Renal cortex interstitium (tissue), 11 donors: ENCODE results near the gene RPS27. TPM values are rescaled to one million over a fixed set of nuclear protein-coding genes. Genes with fewer than 3 reads are reported as not detected.

Source experiments
- DNase-seq, 11 donors: peaks; one replicate each; pipeline ENCODE4 v3.0.0-alpha.2; 2013; ENCODE audit warnings: low read depth in 9 of 11, low spot score in 4 of 11; ENCODE audit errors: extremely low read depth in 1 of 11
- polyA plus RNA-seq, 3 donors: library from polyadenylated mRNA; unstranded; fragments of 120-200 nt; gene quantifications; one replicate each; pipeline ENCODE4 v1.2.1, GENCODE V29; 2013; ENCODE audit not compliant: insufficient read length in 3 of 3

The RPS27 gene
- polyA plus RNA-seq, 3 donors = 2,539 to 3,295 (median 3,294) TPM

- DNase-seq = no peak
These were observed 38.8 kb upstream of the RPS27 start for GRCh38 chr1:153951801-153952200.

DNA sequence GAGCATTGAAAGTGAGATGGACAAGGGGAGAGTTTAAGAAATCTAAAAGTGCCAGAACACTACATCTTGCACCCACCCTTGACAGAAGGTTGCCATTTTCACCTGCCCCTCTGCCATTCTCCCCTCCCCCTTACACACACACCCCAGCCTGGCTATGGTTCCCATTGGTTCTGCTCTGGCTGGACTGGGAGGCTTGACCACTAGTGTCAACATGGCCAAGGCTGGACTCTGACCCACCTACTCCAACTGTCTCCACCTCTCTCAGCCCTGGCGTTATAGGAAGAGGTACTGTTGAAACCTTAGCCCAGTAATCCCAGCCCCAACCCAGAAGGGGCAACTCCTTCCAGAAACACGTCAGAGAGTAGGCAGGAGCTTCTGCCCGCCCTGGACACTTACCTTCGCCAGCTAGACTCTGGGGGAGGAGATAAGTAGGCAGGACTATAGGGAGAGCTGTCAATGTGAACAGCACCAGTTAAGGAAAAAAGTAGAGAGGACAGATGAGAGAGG is 36.6 kb upstream of the RPS27 start:
- no peak for DNase-seq

DNA sequence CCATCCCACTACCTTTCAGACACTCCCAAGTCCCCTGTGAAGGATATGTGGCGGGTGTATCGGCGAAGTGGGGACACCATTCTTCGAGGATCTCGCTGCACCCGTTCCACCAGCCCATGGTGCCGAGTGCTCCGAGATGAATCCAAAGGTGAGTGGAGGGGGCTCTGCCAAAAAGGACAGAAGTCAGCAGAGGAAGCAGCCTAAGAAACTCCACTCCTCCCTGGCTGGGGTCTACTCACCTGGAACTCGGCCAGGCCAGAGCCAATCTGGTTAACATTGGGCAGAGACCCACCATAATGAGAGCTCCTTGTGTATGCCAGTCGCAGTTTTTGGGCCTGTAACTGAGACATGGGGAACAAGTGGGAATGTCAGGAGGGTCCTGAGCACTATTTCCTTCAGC is 35.7 kb upstream of the RPS27 start:
- DNase-seq = no peak

DNA sequence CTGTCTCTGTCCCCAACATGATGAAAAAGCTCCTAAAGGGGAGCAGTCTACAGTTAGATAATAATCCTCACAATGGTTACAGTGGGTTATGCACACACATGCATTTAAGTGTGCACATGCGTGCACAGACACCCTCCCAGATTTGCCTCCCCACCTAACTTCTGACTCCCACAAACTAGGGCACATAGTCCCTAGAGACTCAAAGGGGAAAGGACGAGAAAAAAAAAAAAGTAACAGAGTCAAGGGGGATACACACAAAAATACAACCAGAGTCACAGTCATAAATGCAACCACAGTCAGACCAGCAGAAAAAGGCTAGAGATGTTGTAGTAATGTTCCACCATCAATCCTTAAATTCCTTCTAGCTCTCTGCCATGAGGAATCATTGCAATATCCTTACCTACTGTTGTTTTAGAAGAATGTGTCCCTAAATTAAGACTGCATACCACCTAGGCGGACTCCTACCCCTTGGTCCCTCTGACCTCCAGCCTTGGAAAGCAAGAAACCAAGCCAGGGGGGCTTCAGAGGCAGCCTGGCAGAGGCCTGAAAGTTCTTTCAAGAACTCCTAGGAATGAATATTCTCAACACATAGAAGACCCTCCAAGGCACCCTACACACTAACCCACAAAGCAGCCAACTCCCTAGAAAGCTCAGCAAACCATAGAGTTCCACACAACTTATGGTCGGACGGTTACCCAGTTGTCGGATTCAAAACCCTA is 33.4 kb upstream of the RPS27 start:
- DNase-seq = no peak

- peak in 1 of 11 donors; percentile 24 for DNase-seq
These were observed 32.8 kb upstream of the RPS27 start for GRCh38 chr1:153957744-153958110.

GRCh38 chr1:153958111-153958960 is 32.2 kb upstream of the RPS27 start, which contains the start of gene CRTC2:
TSS of gene CRTC2 (minus strand) at chr1:153958612. CDS start at chr1:153958497, 115 bp downstream.
- peak; percentile 92 to 99 (median 97) for DNase-seq

GRCh38 chr1:153958961-153959260 is 31.7 kb upstream of the RPS27 start:
- no peak for DNase-seq

GRCh38 chr1:153959454-153959853 is 31.1 kb upstream of the RPS27 start:
- no peak for DNase-seq

- no peak for DNase-seq
These were observed 30.4 kb upstream of the RPS27 start for GRCh38 chr1:153960206-153960605.

GRCh38 chr1:153961421-153961820 is 29.1 kb upstream of the RPS27 start:
- DNase-seq = no peak

- DNase-seq = no peak
These were observed 28.2 kb upstream of the RPS27 start for GRCh38 chr1:153962088-153963029.

DNA sequence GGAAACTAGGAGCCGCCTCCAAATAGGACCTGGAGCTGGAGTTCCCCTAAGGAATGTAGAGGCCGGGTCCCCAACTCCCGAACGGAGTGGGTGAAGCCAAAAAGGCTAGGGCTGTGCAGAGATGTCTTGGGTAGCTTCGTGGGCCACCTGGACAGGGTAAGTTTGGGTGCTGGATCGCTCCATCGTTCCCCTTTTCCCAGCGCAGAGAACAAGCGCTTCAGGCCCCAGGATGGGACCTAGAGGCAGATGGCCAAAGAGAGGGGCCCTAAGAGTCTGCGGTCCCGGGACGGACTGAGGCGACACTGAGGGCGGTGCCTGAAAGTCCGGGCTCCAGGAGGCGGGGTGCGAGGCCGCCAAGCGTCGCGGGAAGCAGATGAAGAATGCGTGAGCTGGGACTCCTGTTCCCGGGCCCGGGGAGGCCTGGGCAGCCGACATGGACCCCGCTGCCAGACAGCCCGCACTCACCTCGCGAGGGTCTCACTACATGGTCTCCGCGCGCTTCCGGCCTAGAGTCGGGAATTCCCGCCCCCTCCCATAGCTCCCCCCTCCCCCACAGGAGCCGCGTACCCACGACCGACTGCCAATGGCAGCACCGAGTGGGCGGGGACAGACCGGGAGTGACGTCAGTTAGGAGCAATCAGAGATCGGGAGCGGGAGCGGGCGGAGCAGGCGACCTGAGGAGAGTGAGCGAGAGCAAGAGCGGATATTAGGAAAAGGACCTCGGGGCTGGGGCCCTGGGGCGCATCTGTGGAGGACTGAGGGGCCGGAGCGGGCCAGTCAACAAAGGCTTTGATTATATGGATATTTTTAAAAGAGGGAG is 27.3 kb upstream of the RPS27 start, which contains the start of gene SLC39A1:
SLC39A1 (minus strand) TSS at position 508 of the 820 bp plus-strand sequence. CDS start 822 bp downstream, outside the sequence.
- peak; percentile 97 to 98 (median 98) for DNase-seq

GRCh38 chr1:153963850-153964331 is 26.7 kb upstream of the RPS27 start:
- DNase-seq = peak in 1 of 11 donors; percentile 55

GRCh38 chr1:153967107-153967999 is 23.2 kb upstream of the RPS27 start, which contains the start of gene CREB3L4:
TSS of gene CREB3L4 (plus strand) at chr1:153967902. CDS start at chr1:153968526, 624 bp downstream.
- peak in 10 of 11 donors; percentile 89 to 99 (median 96) for DNase-seq

DNA sequence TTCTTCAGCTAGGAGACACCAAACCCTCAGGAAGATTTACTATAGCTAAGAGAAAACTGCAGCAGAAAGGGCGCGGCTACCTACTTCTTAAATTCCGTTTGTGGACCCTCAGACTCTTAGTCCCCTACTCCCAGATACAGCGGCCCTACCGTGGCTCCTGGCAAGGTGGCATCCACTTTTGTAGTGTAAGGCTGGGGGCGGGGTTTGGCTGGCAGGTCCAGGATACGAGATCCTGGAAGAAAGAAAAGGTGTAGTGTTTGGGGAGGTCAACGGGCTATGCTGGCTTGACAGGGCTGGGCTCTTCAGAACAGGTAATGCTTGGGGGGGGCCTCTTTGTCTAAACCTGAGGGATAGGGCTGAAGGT is 22.6 kb upstream of the RPS27 start:
- no peak for DNase-seq

- no peak for DNase-seq
These were observed 22.2 kb upstream of the RPS27 start for GRCh38 chr1:153968408-153968807.

DNA sequence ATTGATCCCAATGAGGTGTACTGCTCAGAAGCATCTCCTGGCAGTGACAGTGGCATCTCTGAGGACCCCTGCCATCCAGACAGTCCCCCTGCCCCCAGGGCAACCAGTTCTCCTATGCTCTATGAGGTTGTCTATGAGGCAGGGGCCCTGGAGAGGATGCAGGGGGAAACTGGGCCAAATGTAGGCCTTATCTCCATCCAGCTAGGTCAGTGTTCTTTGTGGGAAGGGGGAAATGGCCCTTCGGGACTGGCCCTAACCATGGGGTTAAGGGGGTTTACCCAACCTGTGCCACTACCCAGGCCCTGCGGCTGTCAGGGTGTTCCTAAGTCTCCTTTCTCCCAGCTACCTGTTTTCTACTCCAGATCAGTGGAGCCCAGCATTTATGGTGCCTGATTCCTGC is 21.6 kb upstream of the RPS27 start:
- DNase-seq = no peak
